OCI-LY1 (cell line): ENCODE data around the gene DMTF1.

Experiments used
- H2AFZ ChIP-seq: fragments of 200-600 bp; sonication (generic), shearing (Covaris generic); 2 replicates; pipeline ENCODE4 v1.6.0; 2014; ENCODE audit warnings: antibody characterized with exemption, mild to moderate bottlenecking, low read length
- H3F3A ChIP-seq: fragments of 200-600 bp; sonication (generic), shearing (Covaris generic); 2 replicates; pipeline ENCODE4 v1.6.0; 2014; ENCODE audit warnings: mild to moderate bottlenecking, antibody characterized with exemption, low read length, moderate library complexity; ENCODE audit not compliant: insufficient read depth
- H3K27ac ChIP-seq: fragments of 200-600 bp; sonication (generic); 2 replicates; pipeline ENCODE4 v1.5.1; 2014; ENCODE audit warnings: low read length, mixed run types, mild to moderate bottlenecking, low read depth; ENCODE audit not compliant: poor library complexity, severe bottlenecking
- H3K27me3 ChIP-seq: fragments of 200-600 bp; sonication (generic); 2 replicates; pipeline ENCODE4 v1.6.0; 2014; ENCODE audit warnings: antibody characterized with exemption, mild to moderate bottlenecking, low read length, moderate library complexity; ENCODE audit not compliant: insufficient read depth
- H3K36me3 ChIP-seq: fragments of 200-600 bp; sonication (generic); 2 replicates; pipeline ENCODE4 v1.6.1; 2014; ENCODE audit warnings: mild to moderate bottlenecking, antibody characterized with exemption, low read length, moderate library complexity, mixed read lengths; ENCODE audit not compliant: insufficient read depth
- H3K4me1 ChIP-seq: fragments of 200-600 bp; sonication (generic); 2 replicates; pipeline ENCODE4 v1.5.1; 2014; ENCODE audit warnings: mild to moderate bottlenecking, low read length, moderate library complexity; ENCODE audit not compliant: insufficient read depth, severe bottlenecking
- H3K4me2 ChIP-seq: fragments of 200-600 bp; sonication (generic), shearing (Covaris generic); 2 replicates; pipeline ENCODE4 v1.6.1; 2014; ENCODE audit warnings: low read length
- H3K4me3 ChIP-seq: fragments of 200-600 bp; sonication (generic); 2 replicates; pipeline ENCODE4 v1.5.1; 2014; ENCODE audit warnings: low read length, low read depth, mild to moderate bottlenecking, mixed read lengths; ENCODE audit not compliant: poor library complexity, severe bottlenecking
- H3K79me2 ChIP-seq: fragments of 200-600 bp; shearing (Covaris generic); 2 replicates; pipeline ENCODE4 v1.6.1; 2016; ENCODE audit warnings: mixed run types, low read length, mixed read lengths; ENCODE audit not compliant: insufficient read depth
- H3K9ac ChIP-seq: fragments of 200-600 bp; sonication (generic), shearing (Covaris generic); 2 replicates; pipeline ENCODE4 v1.6.1; 2014; ENCODE audit warnings: mild to moderate bottlenecking, low read length, mixed read lengths
- H3K9me2 ChIP-seq: fragments of 200-600 bp; sonication (generic), shearing (Covaris generic); 2 replicates; pipeline ENCODE4 v1.6.1; 2014; ENCODE audit warnings: low read depth, mild to moderate bottlenecking, low read length, mixed read lengths
- H3K9me3 ChIP-seq: fragments of 200-600 bp; shearing (Covaris generic); 2 replicates; pipeline ENCODE4 v1.6.1; 2014; ENCODE audit warnings: low read length, mixed read lengths
- H4K20me1 ChIP-seq: fragments of 200-600 bp; sonication (generic), shearing (Covaris generic); 2 replicates; pipeline ENCODE4 v1.6.0; 2016; ENCODE audit warnings: mild to moderate bottlenecking, low read length; ENCODE audit not compliant: insufficient read depth
- EZH2 ChIP-seq: fragments of 200-600 bp; sonication (generic), shearing (Covaris generic); IDR thresholded peaks from 2 replicates; pipeline ENCODE4 v1.8.0; 2017; ENCODE audit warnings: borderline replicate concordance, mixed run types, mild to moderate bottlenecking, antibody characterized with exemption, low read length, moderate library complexity, mixed read lengths
- TF ChIP-seq, protein P1 (sequence below): fragments of 200-600 bp; sonication (generic), shearing (Covaris generic); IDR thresholded peaks from 2 replicates; pipeline ENCODE4 v1.5.1; 2017; ENCODE audit warnings: mild to moderate bottlenecking, antibody characterized with exemption, low read length, moderate library complexity, mixed read lengths

The DMTF1 gene

DNA sequence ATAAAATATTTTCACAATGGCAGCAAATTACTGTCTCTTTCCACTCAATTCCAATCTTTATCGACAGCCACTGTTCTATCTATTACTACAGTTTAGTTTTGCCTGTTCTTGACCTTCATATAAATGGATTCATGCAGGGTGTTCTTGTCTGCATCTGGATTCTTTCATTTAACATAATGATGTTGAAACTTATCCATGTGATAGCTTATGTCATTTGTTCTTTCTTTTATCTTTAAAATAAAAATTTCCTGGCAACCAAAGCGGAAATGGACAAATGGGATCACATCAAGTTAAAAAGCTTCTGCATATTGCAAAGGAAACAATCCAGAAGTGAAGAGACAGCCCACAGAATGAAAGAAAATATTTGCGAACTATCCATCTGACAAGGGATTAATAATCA, 20.5 kb upstream of the DMTF1 start:
- H3K79me2 ChIP-seq: no peaks in the 10 kb centered on the region
- H3K4me1 ChIP-seq: no peaks in the 10 kb centered on the region
- H3K4me3 ChIP-seq: no peak overlapping the region
- H3K9me3 ChIP-seq: no peaks in the 10 kb centered on the region
- TF ChIP-seq EZH2: no peak
- TF ChIP-seq, protein P1, sequence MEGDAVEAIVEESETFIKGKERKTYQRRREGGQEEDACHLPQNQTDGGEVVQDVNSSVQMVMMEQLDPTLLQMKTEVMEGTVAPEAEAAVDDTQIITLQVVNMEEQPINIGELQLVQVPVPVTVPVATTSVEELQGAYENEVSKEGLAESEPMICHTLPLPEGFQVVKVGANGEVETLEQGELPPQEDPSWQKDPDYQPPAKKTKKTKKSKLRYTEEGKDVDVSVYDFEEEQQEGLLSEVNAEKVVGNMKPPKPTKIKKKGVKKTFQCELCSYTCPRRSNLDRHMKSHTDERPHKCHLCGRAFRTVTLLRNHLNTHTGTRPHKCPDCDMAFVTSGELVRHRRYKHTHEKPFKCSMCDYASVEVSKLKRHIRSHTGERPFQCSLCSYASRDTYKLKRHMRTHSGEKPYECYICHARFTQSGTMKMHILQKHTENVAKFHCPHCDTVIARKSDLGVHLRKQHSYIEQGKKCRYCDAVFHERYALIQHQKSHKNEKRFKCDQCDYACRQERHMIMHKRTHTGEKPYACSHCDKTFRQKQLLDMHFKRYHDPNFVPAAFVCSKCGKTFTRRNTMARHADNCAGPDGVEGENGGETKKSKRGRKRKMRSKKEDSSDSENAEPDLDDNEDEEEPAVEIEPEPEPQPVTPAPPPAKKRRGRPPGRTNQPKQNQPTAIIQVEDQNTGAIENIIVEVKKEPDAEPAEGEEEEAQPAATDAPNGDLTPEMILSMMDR: no peak
- no peaks in the 10 kb centered on the region for H3K36me3 ChIP-seq
- H3K27ac ChIP-seq: no peak overlapping the region
- no peaks in the 10 kb centered on the region for H3F3A ChIP-seq
- H4K20me1 ChIP-seq: no peaks in the 10 kb centered on the region
- H3K4me2 ChIP-seq: no peak overlapping the region
- no peak overlapping the region for H3K9ac ChIP-seq
- no peaks in the 10 kb centered on the region for H3K9me2 ChIP-seq
- no peak overlapping the region for H2AFZ ChIP-seq
- H3K27me3 ChIP-seq: 0 out of 2 replicates have a peak, but pooled peaks cover 3% of the 10 kb centered on the region

DNA sequence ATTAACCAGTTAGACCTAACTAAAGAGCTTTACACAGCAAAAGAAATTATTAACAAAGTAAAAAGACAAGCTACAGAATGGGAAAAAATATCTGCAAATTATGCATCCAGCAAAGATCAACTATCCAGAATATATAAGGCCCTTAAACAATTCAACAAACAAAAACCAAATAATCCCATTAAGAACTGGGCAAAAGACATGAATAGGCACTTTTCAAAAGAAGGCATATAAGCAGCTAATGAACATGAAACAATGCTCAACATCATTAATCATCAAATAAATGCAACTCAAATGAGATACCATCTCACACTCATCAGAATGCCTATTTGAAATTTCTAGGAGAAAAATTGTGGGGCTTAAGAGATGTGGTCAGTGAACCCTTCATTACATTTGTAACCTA, 15.0 kb upstream of the DMTF1 start:
- Histone ChIP-seq H3K27ac (no peak overlapping the region), H2AFZ (no peak overlapping the region), H3K79me2 (no peaks in the 10 kb centered on the region), H4K20me1 (no peaks in the 10 kb centered on the region), H3K4me1 (no peaks in the 10 kb centered on the region), H3K27me3 (no peaks in the 10 kb centered on the region; the same call in 1 of the 2 replicates), H3F3A (no peaks in the 10 kb centered on the region), H3K4me3 (no peak overlapping the region), H3K9ac (no peak overlapping the region), H3K4me2 (no peak overlapping the region), H3K36me3 (no peaks in the 10 kb centered on the region), H3K9me3 (0 out of 2 replicates have a peak, but pooled peaks cover 2% of the 10 kb centered on the region), H3K9me2 (no peaks in the 10 kb centered on the region)
- no peak for TF ChIP-seq EZH2
- TF ChIP-seq, protein P1: no peak

DNA sequence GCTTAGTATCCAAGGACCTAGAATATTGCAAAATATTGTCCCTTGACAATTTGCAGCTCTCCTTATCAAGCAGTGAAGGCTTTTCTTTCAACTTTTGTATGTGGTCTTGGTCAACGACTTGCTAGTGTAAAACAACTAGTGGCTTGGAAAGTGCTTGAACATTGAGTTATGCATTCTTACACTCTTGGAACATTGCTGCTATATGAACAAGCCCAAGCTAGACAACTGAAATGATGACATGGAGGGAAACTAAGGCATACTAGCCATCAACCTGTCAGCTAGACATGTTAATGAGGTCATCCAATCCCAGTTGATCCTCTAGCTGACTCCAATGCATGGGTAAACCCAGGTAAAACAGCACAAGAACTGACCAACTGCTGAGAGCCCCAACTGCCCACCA, 12.7 kb upstream of the DMTF1 start:
- peaks cover 8% of the 10 kb centered on the region for H3K4me1 ChIP-seq
- TF ChIP-seq, protein P1: no peak
- no peak for TF ChIP-seq EZH2
- no peaks in the 10 kb centered on the region for H3K79me2 ChIP-seq
- no peak overlapping the region for H2AFZ ChIP-seq
- no peak overlapping the region for H3K4me3 ChIP-seq
- no peak overlapping the region for H3K27ac ChIP-seq
- no peaks in the 10 kb centered on the region; the same call in 1 of the 2 replicates for H3K27me3 ChIP-seq
- H3K4me2 ChIP-seq: no peak overlapping the region
- no peak overlapping the region for H3K9ac ChIP-seq
- no peaks in the 10 kb centered on the region for H3K9me2 ChIP-seq
- H4K20me1 ChIP-seq: no peaks in the 10 kb centered on the region
- no peaks in the 10 kb centered on the region for H3K36me3 ChIP-seq
- 0 out of 2 replicates have a peak, but pooled peaks cover 2% of the 10 kb centered on the region for H3K9me3 ChIP-seq
- no peaks in the 10 kb centered on the region for H3F3A ChIP-seq
